ENCODE data around the gene BRINP1.

Gene BRINP1

DNA sequence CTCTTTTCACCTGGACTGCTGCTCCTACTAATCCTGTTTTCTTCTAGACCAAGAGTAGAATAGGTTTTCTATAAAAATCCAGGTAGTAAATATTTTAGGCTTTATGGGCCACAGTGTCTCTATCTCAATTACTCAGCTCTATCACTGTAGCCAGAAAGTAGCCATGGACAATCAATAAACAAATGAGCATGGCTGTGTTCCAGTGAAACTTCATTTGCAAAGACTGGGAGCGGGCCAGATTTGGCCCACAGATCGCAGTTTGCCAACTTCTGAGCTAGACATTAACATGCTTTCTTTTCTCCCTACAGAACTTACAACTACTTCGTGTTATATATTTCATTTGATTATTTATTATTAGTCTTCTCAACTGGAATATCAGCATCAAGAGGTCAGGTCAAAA, 30.2 kb downstream of the BRINP1 start:
- no peak for DNase-seq (ENCODE audit: low read depth)

- DNase-seq (ENCODE audit: low read depth): no peak
Measured at GRCh38 chr9:119337573-119337972, 31.7 kb downstream of the BRINP1 start.

DNA sequence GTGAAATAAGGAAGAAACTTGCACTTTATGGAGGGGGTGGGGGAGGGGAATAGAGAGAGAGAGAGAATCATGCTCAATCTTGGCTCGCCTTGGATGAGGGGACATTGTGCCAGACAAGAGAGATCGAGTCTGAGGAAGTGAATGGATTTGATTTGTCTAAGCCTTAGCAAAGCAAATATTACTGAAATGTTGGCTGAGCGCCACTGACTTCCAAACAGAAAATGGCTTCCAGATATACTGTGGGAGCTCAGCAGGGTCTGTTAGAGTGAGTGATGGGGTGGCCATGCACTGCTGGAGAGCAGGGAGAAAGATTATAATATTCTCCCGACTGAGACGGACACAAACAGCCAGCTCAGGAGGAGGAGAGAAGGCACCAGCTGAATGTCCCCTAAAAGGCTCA, 34.5 kb downstream of the BRINP1 start:
- DNase-seq (ENCODE audit: low read depth): no peak

GRCh38 chr9:119333507-119334229, 35.6 kb downstream of the BRINP1 start:
- no peak for DNase-seq (ENCODE audit: low read depth)

- DNase-seq (ENCODE audit: low read depth): no peak
Measured at GRCh38 chr9:119332522-119332921, 36.7 kb downstream of the BRINP1 start.

DNA sequence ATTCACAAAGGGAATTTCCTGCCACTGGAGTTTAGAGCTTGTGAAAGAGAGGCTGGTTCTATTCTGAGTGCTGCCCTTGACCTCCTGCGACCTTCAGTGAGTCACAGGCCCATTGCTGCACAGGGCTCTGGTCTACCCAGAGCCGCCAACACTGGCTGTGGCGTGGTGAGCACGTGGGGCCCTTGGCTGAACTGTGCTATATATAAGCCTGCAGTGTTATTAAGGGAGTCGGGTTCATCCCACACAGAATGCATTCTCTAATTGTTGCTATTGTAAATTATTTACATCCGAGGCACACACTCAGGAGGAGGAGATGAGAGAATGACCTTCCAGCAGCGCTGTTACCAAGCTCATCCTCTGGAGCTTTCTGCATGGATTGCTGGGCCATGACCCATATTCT, 47.1 kb downstream of the BRINP1 start:
- no peak for DNase-seq (ENCODE audit: low read depth)

GRCh38 chr9:119318371-119318770, 50.9 kb downstream of the BRINP1 start:
- DNase-seq (ENCODE audit: low read depth): no peak

GRCh38 chr9:119313846-119314245, 55.4 kb downstream of the BRINP1 start:
- no peak for DNase-seq (ENCODE audit: low read depth)

GRCh38 chr9:119310741-119311140, 58.5 kb downstream of the BRINP1 start:
- no peak for DNase-seq (ENCODE audit: low read depth)

- no peak for DNase-seq (ENCODE audit: low read depth)
Measured at GRCh38 chr9:119307471-119307870, 61.8 kb downstream of the BRINP1 start.

- no peak for DNase-seq (ENCODE audit: low read depth)
Measured at GRCh38 chr9:119304555-119304954, 64.7 kb downstream of the BRINP1 start.

DNA sequence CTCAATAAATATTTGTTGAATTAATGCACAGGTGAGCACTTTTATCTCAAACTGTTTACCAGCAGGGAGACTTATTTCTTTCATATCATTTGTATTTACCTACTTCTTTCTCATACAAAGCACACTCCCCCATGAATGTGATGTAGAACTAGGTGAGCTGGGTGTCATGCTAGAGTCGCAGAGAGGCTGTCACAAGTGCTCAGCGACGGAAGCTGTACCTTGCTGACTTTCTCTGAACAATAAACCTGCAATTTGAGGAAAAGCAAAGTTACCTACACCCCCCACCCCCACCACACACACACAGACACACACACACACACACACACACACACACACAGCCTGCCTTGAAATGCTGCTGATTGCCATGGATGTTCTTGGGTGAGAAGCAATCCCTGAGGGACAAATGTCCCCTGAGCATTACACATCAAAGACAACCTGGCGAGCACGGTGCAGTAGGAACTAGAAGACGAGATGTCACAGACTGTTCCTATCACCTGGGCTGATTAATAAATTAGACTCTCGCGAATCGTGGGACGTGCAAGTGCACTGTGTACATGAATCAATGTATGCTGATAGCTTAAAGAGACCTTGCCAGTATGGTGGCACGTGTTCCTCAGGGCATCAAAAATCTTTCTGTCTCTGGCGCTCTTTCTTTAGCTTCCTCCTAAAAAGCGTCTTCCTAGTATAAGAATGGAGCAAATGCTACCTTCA, 66.1 kb downstream of the BRINP1 start:
- no peak for DNase-seq (ENCODE audit: low read depth)

DNA sequence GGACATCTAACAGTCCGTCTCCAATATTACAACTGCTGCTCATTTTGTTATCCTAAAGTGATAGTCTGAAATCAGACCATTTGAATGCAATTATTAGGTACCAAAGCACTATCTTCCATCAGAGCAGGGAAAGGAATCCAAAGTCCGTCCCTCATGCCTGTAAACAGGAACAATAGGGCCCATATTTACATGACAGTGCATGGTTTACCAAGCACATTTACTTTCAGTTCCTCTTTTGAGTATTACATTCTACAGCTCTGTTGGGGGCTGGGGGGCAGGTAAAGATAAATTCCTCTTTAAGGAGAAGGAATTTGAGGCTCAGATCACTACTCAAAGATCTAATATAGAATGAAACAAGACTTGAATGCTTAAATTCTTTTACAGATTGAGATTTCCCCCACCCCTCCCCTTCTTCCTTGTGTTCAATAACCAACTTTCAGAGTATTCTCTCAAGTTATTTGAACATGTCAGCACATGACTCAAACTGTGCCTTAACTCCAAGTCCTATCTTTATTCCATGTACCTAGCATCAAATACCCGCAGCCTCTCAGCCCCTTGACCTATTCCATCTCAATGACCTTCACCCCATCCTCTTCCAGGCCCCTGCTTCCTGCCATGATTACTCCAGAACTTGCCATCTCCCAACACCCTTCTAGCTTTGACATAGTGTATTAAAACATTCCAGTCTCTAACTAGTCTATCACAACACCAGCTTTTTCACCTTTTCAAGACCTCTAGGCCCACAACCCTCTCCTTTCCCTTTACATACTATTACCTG, 71.0 kb downstream of the BRINP1 start:
- no peak for DNase-seq (ENCODE audit: low read depth)

- DNase-seq (ENCODE audit: low read depth): no peak
Measured at GRCh38 chr9:119291554-119291953, 77.7 kb downstream of the BRINP1 start.

- DNase-seq (ENCODE audit: low read depth): no peak
Measured at GRCh38 chr9:119289740-119290433, 79.3 kb downstream of the BRINP1 start.

- DNase-seq (ENCODE audit: low read depth): no peak
Measured at GRCh38 chr9:119284587-119285337, 84.5 kb downstream of the BRINP1 start.

DNA sequence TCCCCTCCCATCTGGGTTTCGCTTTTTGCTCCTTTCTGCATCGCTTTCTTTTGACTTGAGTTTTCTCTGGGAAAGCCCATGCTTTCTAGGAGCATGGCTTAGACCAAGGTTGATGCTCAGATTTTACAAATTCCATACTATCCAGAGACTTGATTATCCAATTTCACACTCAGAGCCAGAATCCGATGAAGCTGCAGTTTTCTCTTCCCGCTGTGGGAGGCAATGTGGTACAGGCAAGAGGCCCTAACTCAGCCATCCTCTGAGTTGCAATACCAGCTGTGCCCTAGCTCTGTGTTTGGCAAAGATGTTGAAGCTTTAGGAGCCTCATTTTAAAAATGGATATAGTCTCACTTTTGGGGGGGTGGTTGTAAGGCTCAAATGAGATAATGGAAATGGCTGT, 85.1 kb downstream of the BRINP1 start:
- no peak for DNase-seq (ENCODE audit: low read depth)

DNA sequence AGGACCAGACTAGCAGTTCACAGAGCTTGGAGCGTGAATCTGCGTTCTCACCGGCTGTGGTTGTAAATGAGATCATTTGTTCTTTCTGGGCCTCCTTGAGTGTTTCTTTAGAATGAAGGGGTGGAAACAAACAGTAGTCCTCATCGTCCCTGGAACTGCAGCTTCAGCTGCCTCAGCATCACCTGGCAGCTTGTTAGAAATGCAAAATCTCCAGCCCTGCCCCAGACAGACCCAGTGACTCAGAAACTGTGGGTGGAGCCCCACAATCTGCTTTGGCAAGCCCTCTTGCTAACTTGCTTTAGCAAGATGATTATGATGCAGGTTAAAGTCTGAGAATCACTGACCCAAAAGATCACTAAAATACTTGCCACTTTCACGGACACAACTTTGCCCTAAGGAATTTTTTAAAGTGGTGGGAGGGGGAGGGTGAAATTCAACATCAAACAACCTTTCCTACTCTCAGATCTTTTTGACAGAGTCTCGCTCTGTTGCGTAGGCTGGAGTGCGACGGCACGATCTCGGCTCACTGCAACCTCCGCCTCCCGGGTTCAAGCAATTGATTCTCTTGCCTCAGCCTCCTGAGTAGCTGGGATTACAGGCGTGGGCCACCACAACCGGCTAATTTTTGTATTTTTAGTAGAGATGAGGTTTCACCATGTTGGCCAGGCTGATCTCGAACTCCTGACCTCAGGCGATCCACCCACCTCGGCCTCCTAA, 86.0 kb downstream of the BRINP1 start:
- no peak for DNase-seq (ENCODE audit: low read depth)

- no peak for DNase-seq (ENCODE audit: low read depth)
Measured at GRCh38 chr9:119282476-119283077, 86.7 kb downstream of the BRINP1 start.

DNA sequence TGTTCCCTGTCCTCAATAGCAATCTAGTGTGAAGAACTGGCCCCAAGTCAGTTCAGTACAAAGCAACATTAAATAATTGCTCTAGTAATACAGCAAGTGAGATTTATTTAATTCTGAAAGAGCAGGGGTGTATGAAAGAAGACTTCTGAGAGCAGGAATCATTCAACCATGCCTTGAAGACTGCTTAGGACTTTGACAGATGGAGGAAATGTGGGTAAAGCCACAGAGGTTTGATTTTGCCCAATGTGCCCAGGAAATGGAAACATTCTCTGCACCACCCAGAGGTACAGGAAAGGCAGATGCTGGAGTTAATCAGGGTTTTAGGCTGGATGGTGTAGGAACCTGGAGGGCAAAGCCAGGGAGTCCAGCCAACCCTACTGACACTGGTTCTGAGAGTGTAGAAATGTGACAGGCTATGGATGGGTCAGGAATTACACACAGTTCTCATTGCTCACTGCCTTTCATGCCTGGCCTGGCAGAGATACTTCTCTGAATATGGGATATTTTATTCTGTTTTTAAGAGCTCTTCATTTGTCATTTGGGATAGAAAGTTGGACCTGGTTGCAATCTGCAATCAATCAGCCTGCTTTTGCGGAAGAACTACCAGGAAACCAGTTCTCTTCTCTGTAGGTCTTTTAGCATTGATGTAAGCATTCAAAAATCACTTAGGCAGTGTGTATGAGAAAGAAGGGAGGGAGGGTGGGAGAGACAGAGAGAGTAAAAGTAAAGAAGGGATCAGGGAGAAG, 88.3 kb downstream of the BRINP1 start:
- DNase-seq (ENCODE audit: low read depth): no peak
